NCI-H345 (cell line): Measurements from ENCODE around the gene PNKD.

Experiments used
- DNase-seq: peaks from one replicate; lab custom pipeline; 2025; lab: John Stamatoyannopoulos, UW

Gene PNKD, protein sequence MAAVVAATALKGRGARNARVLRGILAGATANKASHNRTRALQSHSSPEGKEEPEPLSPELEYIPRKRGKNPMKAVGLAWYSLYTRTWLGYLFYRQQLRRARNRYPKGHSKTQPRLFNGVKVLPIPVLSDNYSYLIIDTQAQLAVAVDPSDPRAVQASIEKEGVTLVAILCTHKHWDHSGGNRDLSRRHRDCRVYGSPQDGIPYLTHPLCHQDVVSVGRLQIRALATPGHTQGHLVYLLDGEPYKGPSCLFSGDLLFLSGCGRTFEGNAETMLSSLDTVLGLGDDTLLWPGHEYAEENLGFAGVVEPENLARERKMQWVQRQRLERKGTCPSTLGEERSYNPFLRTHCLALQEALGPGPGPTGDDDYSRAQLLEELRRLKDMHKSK

DNA sequence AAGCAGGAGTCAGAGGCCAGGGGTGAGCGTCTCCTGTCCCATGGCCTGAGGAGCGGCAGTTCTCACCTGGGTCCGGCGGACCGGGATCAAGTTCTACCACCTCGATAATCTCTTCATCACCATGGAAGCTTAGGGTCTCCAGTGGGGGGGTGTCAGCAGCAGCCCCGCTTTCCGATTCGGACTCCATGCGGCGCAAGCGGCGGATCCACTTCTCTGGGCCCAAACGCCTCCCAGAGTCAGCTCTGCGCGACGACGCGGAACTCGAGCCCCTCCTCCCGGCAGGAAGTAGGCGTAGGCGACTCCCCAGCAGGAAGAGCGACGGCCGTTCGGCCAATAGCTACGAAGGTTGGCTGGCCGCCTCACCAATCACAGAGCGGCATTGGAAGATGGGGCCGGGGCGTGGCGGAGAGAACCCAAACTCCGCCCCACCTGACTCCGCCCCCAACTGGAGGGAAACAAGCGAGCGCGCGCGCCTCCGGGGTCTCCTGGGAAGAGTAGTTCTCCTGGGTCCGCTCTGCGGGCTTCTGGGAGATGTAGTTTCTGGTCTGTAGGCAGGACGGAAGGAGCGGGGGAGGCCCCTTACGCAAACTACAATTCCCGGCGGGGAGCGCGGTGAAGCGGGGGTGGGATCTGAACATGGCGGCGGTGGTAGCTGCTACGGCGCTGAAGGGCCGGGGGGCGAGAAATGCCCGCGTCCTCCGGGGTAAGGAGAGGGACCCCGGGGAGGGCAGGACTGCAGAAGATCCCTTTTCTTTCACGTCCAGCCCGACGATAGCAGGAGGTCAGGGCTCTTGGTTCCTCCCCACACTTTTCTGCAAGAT, at the start of gene PNKD, which contains the start of gene AAMP:
Gene PNKD (plus strand): TSS at position 620 of the 821 bp plus-strand sequence. CDS start 17 bp downstream, at position 637.
Gene AAMP (minus strand): TSS at position 238 of the 821 bp plus-strand sequence. CDS start 51 bp downstream, at position 187.
- DNase-seq, result peak; percentile 99

DNA sequence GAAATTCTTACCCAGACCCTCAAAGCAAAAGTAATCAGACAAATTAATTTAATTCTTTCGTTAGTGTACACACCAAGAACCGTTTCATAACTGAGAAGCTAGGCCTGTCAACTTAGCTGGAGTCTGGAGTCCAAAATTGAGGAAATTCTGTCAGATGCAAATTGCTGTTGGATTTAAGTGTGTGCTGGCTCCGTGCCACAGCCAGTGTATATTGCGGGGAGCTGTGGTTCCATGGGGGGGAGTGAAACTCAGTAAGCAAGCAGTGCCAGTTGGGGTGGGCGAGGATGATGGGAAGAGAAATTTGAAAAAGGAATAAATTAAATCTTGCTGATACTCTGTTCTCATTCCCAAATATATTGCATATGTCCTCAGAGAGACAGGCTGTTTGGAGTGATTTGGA, 49.3 kb upstream of the PNKD start:
- no peak for DNase-seq

DNA sequence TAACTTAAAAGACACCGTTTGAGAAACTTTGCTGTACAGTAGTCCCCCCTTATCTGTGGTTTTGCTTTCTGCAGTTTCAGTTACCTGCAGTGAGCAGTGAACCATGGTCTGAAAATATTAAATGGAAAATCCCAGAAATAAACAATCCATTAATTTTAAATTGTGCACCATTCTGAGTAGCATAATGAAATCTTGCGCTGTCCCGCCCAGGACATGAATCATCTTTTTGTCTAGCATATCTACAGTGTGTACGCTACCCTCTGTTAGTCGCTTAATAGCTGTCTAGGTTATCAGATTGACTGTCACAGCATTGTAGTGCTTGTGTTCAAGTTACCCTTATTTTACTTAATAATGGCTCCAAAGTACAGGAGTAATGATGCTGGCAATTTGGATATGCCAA, 47.3 kb upstream of the PNKD start:
- DNase-seq, result no peak

DNA sequence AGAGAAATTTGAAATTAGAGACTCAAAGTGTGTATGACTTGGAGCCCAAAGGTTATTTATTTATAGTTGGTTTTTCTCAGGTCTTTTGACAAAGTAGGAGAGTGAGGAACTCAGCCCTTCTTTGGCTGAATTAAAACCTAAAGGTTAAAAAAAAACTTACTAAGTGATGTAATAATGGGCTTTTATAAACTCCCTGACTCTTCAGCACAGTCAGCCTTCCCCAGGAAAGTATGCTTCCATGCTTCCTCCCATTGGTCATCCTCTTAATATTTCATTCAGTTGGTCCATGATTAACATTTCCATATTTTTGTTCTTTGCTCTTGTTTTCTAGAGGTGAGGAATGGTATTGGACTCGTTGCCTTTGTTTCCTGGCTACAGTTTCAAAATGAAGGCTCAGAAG, 46.1 kb upstream of the PNKD start:
- no peak for DNase-seq

DNA sequence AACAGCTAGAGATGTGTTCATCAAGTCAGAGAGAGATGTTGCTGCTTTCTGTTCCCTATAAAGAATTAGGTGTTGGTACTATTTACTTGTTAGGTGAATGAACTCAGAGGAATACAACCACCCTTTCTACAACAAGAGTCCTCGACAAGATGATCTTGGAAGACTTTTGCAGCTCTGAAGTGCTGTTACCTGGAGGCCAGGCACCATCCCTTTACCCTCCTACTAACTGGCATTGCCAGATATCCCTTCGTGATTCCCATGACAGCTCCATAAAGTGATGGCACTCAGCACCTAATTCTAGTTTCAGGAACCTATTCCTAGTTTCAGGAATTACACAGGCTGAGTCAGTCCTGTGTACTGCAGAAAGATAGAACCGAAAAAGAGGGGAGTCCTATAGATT, 43.4 kb upstream of the PNKD start:
- no peak for DNase-seq

DNA sequence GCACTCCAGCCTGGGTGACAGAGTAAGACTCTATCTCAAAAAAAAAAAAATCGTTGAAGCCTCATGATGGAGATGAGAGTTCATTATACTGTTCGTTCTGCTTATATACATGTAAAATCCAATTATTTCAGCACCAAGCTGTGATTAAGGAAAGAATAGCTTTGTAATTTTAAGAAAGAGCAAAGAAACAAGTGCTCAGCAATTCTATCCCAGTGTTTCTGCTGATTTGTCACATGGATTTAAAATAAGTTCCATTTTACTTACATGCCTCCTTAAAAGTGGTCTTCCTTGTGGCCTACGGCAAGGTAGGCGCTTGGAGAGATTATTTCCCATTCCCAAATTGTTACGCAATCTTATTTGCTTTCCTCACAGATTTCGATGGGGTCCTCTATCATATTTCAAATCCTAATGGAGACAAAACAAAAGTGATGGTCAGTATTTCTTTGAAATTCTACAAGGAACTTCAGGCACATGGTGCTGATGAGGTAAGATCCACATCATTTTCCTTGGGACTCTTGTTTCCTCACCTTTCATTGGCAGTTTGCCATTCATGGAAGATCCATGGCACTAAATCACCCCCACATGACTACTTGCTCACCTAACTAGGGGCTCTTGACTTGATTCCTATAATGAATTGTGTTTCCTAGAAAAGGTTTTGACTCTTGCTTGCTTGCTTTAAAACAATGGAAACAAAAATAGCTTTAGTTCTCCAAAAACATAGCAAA, 41.8 kb upstream of the PNKD start:
- DNase-seq, result no peak

DNA sequence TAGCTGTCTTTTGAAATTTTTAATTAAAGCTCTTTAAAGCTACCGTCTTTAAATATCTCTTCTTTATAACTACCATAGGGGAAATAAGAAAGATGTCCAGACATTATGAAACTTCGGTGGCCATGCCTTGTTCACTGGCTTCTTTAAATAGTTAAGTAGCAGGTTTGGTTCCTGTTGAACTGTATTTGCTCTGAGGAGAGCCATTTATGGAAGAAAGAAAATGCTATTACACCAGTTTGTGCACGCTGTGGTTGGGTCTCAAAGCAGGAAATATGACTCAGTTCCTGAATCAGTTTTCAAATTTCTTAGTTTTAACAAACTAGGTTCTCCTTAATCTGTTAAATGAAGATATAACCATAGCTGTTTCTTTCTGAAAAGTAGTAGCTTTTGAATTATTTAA, 41.1 kb upstream of the PNKD start:
- no peak for DNase-seq

DNA sequence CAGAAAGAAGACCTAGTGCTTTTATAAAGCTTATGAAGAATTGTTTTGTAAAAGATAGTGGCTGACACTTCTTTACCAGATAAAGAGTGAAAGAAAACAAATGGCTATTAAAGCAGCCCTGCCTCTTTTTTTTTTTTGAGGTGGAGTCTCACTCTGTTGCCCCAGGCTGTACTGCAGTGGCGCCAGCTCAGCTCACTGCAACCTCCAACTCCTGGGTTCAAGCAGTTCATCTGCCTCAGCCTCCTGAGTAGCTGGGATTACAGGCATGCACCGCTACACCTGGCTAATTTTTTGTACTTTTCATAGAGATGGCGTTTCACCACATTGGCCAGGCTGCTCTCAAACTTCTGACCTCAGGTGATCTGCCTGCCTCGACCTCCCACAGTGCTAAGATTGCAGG, 40.5 kb upstream of the PNKD start:
- no peak for DNase-seq

DNA sequence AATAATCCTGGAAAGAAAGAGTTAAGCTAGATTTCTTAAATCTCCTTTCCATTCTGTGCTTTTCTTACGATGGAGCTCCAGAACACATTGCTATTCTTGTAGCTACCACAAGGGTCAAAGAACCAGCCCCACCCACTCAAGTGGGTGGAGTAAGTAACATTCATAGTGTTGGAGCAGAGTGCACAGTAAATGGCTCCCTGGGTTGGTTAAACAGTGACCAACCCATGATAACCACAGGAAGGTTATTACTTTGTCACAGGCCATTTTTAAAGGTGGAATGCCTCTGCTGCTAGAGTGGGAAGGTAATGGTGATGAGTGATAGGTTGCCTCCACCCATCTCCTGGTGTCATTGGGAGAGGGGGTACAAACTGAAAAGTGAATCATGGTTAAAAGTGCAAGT, 39.4 kb upstream of the PNKD start:
- DNase-seq, result no peak

DNA sequence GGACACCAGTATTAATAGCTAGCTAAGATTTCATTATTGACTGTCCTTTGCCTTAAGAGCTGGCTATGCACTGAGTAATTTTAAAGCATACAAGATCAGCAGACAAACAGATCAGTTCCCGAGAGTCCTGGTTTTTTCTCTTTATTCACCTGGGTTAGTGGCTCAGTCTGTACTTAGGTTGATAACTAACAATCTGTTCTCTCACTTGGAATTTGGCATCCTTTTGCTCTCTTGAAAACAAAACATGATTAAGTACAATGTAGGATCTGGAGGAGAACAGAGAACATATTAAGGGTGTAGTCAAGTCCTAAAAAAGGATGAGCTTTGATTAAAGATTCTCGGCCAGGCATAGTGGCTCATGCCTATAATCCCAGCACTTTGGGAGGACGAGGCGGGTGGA, 36.8 kb upstream of the PNKD start:
- no peak for DNase-seq

DNA sequence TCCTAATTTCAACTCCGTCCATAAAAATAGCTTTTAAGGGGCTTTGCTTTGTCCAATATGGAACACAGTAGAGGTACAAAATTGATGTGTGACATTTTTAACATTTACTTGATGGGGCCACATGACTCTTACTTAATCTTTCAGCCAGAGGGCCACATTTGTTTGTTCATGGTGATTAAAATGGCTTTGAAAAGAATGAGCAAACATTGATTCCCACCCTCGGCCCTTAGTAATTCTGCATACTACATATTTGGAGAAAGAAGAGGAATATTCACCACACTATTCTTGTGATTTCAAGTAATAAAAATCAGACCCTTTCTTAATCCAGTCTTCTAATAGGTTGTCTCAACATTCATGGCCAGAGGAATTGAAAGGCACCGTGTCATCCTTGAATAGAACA, 35.8 kb upstream of the PNKD start:
- DNase-seq, result no peak

DNA sequence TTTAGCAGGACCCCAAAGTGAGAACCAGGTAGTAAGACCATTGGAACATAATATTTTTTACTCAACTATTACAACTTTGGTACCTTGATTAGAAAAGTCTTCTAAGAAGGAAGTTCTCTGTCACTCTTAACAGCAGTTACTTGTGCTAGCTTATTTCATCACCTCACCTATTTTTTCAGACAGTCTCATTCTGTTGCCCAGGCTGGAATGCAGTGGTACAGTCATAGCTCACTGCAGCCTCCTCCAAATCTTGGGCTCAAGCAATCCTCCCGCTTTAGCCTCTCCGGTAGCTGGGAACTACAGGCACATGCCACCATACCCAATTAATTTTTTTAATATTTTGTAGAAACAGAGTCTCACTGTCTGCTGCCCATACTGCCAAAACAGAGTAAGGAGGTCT, 35.3 kb upstream of the PNKD start:
- DNase-seq, result no peak

DNA sequence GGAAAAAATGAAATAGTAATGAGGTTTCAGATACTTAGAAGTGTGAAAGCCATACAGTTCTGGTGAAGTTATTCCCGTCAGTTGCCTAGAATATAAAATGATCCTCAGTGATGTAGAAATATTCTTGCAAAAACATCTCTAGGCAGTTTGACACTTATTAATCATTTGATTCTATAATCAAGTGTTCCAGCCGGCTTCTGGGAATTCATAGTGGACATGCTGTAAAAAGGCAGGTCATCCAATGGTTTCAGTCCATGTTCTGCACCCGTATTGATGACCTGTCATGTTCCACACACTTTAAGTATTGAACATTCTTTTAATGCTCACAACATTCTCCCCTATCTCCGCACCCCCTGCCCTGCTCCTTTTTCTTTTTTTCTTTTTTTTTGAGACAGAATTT, 33.5 kb upstream of the PNKD start:
- DNase-seq, result no peak

DNA sequence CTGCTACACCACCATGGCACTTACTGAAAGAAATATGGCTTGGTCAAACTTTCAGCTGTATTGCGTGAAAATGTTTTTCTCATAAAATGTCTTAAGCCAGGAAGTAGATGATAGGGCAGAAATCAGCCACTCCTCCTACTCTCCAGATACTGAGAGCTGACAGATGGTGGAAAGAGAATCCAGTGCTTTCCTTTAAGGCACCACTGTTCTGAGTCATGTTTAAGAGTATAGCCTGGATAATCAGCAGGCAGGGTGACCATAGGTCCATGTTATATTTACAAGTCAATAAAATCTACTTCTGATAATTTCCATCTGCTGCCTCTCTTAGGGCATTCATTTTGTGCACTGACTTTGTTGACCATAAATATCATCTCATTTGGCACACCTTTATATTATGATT, 31.4 kb upstream of the PNKD start:
- DNase-seq, result no peak

DNA sequence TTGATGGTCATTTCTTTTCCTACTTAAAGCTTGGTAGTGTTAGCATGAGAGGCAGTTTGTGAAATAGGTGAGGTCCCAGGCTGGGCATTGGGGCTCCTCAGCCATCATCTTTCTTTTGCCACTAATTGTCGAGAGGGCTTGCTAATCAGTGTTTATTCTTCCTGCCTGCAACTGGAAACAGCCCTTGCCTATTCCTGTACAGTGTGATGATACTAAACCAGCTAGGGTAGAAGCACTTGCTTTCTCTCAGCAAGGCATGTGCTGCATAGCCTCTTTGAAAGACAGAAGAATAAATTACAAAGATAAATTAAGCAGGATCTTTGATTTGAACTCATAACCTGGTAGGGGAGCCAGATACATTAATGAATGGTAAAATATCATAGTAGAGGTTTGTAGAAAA, 26.1 kb upstream of the PNKD start:
- DNase-seq, result no peak

DNA sequence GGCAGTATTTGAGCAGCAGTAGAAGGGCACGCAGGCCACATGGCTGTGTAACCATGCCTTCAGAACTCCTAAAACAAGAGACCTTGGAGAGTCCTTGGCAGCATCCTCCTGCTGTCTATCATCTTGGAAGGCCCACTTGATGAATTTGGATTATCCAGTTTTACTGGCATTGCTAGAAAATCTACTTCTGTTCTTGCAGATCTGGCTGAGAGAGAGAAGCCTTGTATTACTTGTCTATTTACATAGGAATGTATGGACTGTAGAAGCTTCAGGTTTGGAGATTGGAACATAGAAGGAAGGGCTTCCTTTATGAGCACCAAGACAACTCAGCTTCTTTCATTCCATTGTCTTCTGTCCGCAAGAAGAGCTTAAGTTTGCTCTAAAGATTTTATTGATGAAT, 25.7 kb upstream of the PNKD start:
- DNase-seq, result no peak

DNA sequence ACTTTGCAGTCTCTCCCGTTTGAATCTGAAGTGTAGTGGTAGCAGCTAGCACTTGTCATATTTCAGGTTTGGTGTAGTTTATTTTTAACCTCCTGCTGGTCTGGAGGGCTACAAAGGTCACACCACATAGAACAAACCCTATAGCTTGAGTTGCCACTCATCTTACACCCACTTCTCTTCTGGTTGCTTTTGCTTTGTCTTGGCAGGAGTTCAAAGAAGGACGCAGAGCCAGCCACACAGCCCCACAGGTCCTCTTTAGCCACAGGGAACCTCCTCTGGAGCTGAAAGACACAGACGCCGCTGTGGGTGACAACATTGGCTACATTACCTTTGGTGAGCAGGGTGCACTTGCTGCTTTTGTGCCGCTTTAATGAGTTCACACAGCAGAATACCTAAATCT, 25.1 kb upstream of the PNKD start:
- no peak for DNase-seq

DNA sequence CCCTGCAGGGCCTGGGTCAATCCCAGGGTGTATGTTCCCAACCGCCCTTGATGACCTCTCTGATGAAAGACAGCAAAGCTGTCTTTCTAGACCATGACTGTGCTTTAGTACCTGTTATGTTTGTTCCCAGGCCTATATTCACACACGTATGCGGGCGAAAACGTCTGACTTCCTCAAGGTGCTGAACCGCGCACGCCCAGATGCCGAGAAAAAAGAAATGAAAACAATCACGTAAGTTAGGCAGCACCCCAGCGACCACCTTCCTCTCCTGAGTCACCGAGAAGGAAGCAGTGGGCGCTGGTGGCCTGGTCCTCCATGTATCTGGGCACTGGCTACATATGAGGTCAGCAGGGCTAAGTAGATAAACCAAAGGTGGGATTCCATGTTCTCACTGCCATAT, 20.6 kb upstream of the PNKD start:
- no peak for DNase-seq

DNA sequence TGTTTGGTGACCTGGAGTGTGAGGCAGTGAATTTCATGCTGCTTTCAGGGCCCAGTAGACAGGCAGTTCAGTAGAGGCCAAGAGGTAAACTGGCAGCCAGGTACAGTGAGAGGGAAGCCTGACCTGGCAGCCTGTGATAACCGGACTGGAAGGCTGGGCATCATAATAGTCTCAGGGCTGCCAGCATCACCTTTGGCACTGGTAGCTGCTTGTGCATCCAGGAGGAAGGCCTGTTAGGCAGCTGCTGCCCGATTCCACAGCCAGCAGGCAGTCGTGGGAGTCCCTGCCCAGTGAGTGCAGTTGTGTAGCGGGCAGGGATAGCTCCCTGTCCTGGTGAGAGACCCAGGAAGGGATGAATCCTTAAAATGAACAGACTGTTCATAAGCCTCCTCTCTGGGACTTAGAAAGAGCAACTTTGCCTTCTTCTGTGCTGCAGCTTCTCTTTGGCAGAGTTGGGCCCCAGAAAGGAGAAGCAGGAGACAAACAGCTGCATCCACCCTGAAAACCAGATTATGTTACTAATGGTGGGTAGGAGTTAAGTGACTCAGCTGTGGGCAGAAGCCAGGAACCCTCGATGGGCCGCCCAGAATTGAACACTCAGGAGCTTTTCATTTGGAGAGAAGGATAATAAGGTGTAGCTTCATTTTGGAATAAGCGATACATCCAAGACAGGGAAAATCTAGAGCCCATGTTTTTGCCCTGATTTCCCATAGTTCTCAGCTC, 17.6 kb upstream of the PNKD start:
- DNase-seq, result no peak

DNA sequence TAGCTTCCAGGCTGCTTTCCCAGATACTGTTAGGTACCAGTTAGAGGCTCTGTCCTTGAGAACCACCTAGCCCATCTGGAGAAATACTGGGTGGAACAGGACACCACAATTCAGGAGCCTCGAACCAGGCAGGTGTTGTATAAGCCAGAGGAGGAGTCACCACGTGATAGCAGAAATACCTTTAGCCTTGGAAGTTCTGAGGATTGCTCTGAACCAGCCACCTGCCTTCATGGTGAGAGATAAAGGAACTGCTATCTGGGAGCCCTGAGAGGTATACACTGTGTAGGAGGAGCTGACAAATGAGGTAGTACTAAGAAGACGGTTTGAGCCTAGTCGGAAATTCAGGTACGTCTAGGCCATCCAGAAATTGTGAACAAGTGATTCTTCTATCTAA, 17.1 kb upstream of the PNKD start:
- DNase-seq, result no peak

DNA sequence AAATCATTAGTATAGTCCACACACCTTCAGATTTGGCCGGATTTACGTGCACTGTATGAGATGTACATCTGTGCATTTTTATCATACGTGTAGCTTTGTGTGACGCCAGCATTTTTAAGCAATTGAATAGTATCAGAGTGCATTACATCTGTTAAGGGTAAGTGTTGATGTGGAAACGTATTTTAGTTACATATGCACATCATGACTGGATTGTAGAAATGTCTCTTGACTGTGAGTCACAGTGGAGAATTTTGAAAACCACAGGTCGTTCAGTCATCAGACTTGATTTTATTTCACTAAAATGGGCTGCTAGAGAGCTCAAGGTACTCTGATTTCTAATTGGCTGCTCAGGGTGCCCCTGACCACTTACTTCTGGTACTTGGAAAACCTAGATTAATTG, 14.9 kb upstream of the PNKD start:
- DNase-seq, result no peak
